Smooth muscle cell (in vitro differentiated cells): ENCODE measurements around the gene PAFAH1B1. TPM values are rescaled to one million over a fixed set of nuclear protein-coding genes. Genes with fewer than 3 reads are reported as not detected.

Source experiments
- DNase-seq: peaks from one replicate; lab custom pipeline; 2025; ENCODE audit not compliant: unreplicated experiment; lab: John Stamatoyannopoulos, UW
- H2AFZ ChIP-seq: fragments of 200-600 bp; sonication (generic); 2 replicates; pipeline ENCODE4 v1.6.0; 2016; ENCODE audit warnings: antibody characterized with exemption, low read depth, mild to moderate bottlenecking
- H3F3A ChIP-seq: fragments of 200-600 bp; sonication (generic); 2 replicates; pipeline ENCODE4 v1.6.0; 2017; ENCODE audit warnings: antibody characterized with exemption, low read depth
- H3K27ac ChIP-seq: fragments of 200-600 bp; sonication (generic); 2 replicates; pipeline ENCODE4 v1.5.1; 2016; ENCODE audit warnings: low read depth, mild to moderate bottlenecking
- H3K27me3 ChIP-seq: fragments of 200-600 bp; sonication (generic); 2 replicates; pipeline ENCODE4 v1.6.1; 2016; ENCODE audit warnings: low read depth, mild to moderate bottlenecking
- H3K36me3 ChIP-seq: fragments of 200-600 bp; sonication (generic); 2 replicates; pipeline ENCODE4 v1.5.1; 2016; ENCODE audit warnings: low read depth
- H3K4me1 ChIP-seq: fragments of 200-600 bp; sonication (generic); 2 replicates; pipeline ENCODE4 v1.5.1; 2016; ENCODE audit warnings: low read depth
- H3K4me2 ChIP-seq: fragments of 200-600 bp; sonication (generic); 2 replicates; pipeline ENCODE4 v1.6.0; 2016; ENCODE audit warnings: mild to moderate bottlenecking
- H3K4me3 ChIP-seq: fragments of 200-600 bp; sonication (generic); 2 replicates; pipeline ENCODE4 v1.5.1; 2016; ENCODE audit warnings: mild to moderate bottlenecking
- H3K79me2 ChIP-seq: fragments of 200-600 bp; sonication (generic); 2 replicates; pipeline ENCODE4 v1.6.0; 2016; ENCODE audit warnings: low read depth, mild to moderate bottlenecking
- H3K9ac ChIP-seq: fragments of 200-600 bp; sonication (generic); 2 replicates; pipeline ENCODE4 v1.6.0; 2016; ENCODE audit warnings: low read depth
- H3K9me3 ChIP-seq: fragments of 200-600 bp; sonication (generic); replicated peaks from 2 replicates; pipeline ENCODE4 v1.5.1; 2016; ENCODE audit warnings: low read depth
- H4K20me1 ChIP-seq: fragments of 200-600 bp; sonication (generic); 2 replicates; pipeline ENCODE4 v1.6.0; 2016; ENCODE audit warnings: low read depth
- CTCF ChIP-seq: fragments of 200-600 bp; sonication (generic); IDR thresholded peaks from 2 replicates; pipeline ENCODE4 v1.5.1; 2017; ENCODE audit warnings: borderline replicate concordance, mild to moderate bottlenecking, antibody characterized with exemption; ENCODE audit not compliant: insufficient read depth, poor library complexity, severe bottlenecking
- WGBS: methylation state at CpG from one replicate; pipeline ENCODE4 v1.1.7; 2016; ENCODE audit warnings: low lambda C conversion rate; 5-methylcytosine and 5-hydroxymethylcytosine counted together
- polyA plus RNA-seq: library from polyadenylated mRNA; unstranded; fragments of >200 nt; fragmentation: Nextera tagmentation; extraction: Ambion mirVana; gene quantifications from 2 replicates; pipeline ENCODE4 v1.2.1, GENCODE V29; 2016
- total RNA-seq: library from RNA; depleted of rRNA; stranded (reverse); fragments of >200 nt; gene quantifications from 2 replicates; pipeline ENCODE4 v1.2.3, GENCODE V29; 2014

Gene PAFAH1B1
- total and polyA plus RNA-seq, 2 experiments from 2014 or later: 105 to 127 TPM

DNA sequence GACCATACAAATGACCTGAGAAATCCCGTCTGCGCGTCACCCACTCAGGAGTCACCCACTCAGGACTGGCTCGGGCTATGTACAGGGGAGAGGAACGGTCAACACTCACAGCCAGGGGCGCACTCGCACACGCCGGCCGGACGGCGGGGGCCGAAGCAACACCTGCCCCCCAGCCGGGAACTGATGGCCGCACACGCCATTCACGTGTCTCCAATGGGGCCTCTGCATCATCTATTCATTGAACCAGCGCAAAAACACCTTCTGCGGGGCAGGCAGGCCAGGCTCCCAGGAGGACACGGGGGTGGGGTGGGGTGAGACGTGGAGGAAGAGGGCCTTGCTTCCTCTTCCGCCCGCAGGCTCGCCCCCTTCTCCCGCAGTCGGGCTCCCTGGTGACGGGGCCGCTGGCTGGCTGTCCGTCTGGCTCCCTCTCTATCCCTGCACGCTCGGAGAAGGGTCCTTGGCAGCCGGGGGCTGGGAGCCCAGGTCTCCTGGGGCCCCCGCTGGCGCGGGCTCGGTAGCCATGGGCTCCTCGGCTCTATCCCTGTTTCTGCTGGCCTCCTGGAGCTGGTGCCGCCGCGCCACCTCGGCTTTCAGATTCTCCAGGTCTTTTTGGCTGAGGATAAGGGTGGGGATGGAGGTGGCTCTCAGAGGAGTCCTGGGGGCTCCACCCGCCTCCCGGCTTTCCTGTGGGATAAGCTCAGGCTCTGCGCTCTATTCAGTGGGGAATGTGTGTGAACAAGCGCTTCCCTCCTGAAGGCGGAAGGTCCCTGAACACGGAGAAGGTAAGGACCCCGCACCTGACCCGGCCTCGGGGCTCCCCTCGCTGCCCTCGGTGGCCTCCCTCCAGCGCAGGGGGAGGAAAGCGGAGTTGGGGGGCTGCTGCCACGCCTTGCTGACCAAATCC, 97.0 kb downstream of the PAFAH1B1 start:
- Histone ChIP-seq H3K79me2 (no peaks in the 10 kb centered on the region), H3K9ac (no peak overlapping the region), H3K4me2 (no peak overlapping the region), H4K20me1 (peaks cover 17% of the 10 kb centered on the region), H3K36me3 (no peaks in the 10 kb centered on the region), H3K27ac (no peak overlapping the region), H3K4me3 (no peak overlapping the region), H2AFZ (no peak overlapping the region), H3K9me3 (no peaks in the 10 kb centered on the region), H3K4me1 (no peaks in the 10 kb centered on the region), H3F3A (peaks cover 26% of the 10 kb centered on the region), H3K27me3 (no peaks in the 10 kb centered on the region)
- no peak for TF ChIP-seq CTCF
- WGBS: 95% methylated on average over 53 of the region's 55 CpGs
- DNase-seq: no peak

- no peak overlapping the region for H3K27ac ChIP-seq
- no peak for TF ChIP-seq CTCF
- no peaks in the 10 kb centered on the region for H3K4me1 ChIP-seq
- H3K4me3 ChIP-seq: no peak overlapping the region
- H3K4me2 ChIP-seq: no peak overlapping the region
- H2AFZ ChIP-seq: no peak overlapping the region
- no peak overlapping the region for H3K9ac ChIP-seq
- H3K27me3 ChIP-seq: no peaks in the 10 kb centered on the region
- no peaks in the 10 kb centered on the region for H3K79me2 ChIP-seq
- H4K20me1 ChIP-seq: peaks cover 8% of the 10 kb centered on the region
- H3K9me3 ChIP-seq: no peaks in the 10 kb centered on the region
- H3F3A ChIP-seq: peaks cover 20% of the 10 kb centered on the region
- no peak for DNase-seq
- 96% methylated on average over 59 of the region's 62 CpGs for WGBS
- H3K36me3 ChIP-seq: no peaks in the 10 kb centered on the region
Measured at GRCh38 chr17:2691069-2691871, 97.8 kb downstream of the PAFAH1B1 start.

DNA sequence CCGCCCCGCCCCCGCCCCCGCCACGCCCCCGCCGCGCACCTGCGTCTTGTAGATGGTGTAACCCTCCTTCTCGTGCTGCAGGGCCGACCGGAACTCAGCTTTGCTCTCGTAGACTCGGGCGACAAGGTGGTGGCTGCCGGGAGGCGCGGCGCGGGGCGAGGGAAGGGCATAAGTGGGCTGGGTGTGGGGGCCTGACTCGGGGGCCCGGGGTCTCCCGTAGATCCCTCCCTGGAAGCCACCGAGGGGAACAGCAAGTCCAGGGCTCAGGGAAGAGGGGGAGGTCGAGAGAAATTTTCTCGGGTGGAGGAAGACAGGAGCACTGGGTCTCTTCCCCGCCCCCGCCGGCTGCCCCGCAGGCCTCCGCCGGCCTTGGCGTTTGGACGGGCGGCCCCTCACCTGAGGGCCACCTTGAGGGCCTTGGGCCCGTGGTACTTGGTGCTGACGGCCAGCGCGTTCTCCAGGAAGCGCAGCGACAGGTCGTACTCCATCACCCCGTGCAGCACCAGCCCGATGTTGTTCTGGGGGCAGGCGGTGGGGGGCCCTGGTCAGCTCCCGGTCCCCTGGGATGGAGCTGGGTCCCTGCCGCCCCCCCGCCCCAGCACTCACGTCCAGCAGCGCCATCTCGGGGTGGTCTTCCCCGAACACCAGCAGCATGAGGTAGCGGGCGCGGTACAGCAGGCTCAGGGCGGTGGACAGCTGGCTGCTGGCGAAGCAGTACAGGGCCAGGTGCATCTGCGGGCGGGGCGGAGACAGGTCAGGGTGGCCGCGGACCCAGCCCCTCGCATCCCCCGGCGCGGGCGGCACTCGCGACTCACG, 98.7 kb downstream of the PAFAH1B1 start:
- H3K79me2 ChIP-seq: no peaks in the 10 kb centered on the region
- H3K4me1 ChIP-seq: no peaks in the 10 kb centered on the region
- DNase-seq: no peak
- no peak overlapping the region for H3K4me3 ChIP-seq
- H3K27ac ChIP-seq: no peak overlapping the region
- no peak overlapping the region for H3K9ac ChIP-seq
- no peaks in the 10 kb centered on the region for H3K9me3 ChIP-seq
- no peaks in the 10 kb centered on the region for H3K27me3 ChIP-seq
- no peaks in the 10 kb centered on the region for H4K20me1 ChIP-seq
- TF ChIP-seq CTCF: no peak
- 96% methylated on average over 41 of the region's 71 CpGs for WGBS
- H3F3A ChIP-seq: peaks cover 11% of the 10 kb centered on the region
- no peak overlapping the region for H3K4me2 ChIP-seq
- H3K36me3 ChIP-seq: no peaks in the 10 kb centered on the region
- H2AFZ ChIP-seq: no peak overlapping the region
